ENCODE measurements around the gene ANP32E. TPM values are rescaled to one million over a fixed set of nuclear protein-coding genes. Genes with fewer than 3 reads are reported as not detected.

ANP32E gene
- polyA plus RNA-seq, 3 donors: 4.6 to 26.6 (median 20.4) TPM

- Mint-ChIP-seq H3K4me3 (no peak overlapping the region), H3K36me3 (peaks cover 33 to 38% of the 10 kb centered on the region in 2 donors), H3K27me3 (ENCODE audit: low read depth in 3 of 3) (peaks cover 17 to 24% (median 23%) of the 10 kb centered on the region in 3 donors), H3K9me3 (peaks cover 0 to 4% (median 0%) of the 10 kb centered on the region in 7 donors), H3K4me1 (peaks cover 20% of the 10 kb centered on the region), H3K27ac (peak overlapping the region in 2 of 7 donors; percentile 36 to 38)
- TF ChIP-seq CTCF (IDR thresholded peaks at IDR 0.05): no peak
- no peak overlapping the region for H3K9ac ChIP-seq (ENCODE audit: insufficient read depth, low read length, poor library complexity, severe bottlenecking)
- no peaks in the 10 kb centered on the region for H4K20me1 ChIP-seq (ENCODE audit: insufficient read depth, low read length)
- peaks cover 28 to 36% of the 10 kb centered on the region in 2 donors for H3K36me3 ChIP-seq (replicated peaks in 1 of 2; ENCODE audit: control insufficient read depth in 1 of 2, insufficient read depth in 2 of 2, low read length in 2 of 2)
- intact Hi-C loops (cut with micrococcal nuclease): loop anchor here in 1 of 2 donors (10.0 kb wide), 1 partner anchor 291 kb away; no protein-coding TSS in a partner anchor
- H3K4me2 ChIP-seq (replicated peaks; ENCODE audit: extremely low read depth, low read length, poor library complexity, severe bottlenecking): no peak overlapping the region
- no CpG with 5 or more reads among the region's 6 CpGs for WGBS (ENCODE audit: insufficient coverage)
- no peak overlapping the region for H3K27ac ChIP-seq (ENCODE audit: low read depth in 1 of 2, low read length in 2 of 2)
- H3K79me2 ChIP-seq (ENCODE audit: insufficient read depth, low read length): peaks cover 25% of the 10 kb centered on the region
- no peak overlapping the region for H2AFZ ChIP-seq (ENCODE audit: insufficient read depth, low read depth, low read length, poor library complexity, severe bottlenecking)
- no peak overlapping the region for H3K4me3 ChIP-seq (replicated peaks in 1 of 3; ENCODE audit: low read depth in 2 of 3, low read length in 3 of 3)
- peaks cover 14 to 20% of the 10 kb centered on the region in 2 donors for H3K27me3 ChIP-seq (ENCODE audit: control insufficient read depth in 2 of 2, insufficient read depth in 2 of 2, low read length in 2 of 2)
- DNase-seq: no peak
- no peaks in the 10 kb centered on the region for H3K9me3 ChIP-seq (replicated peaks in 1 of 2; ENCODE audit: control insufficient read depth in 1 of 2, insufficient read depth in 1 of 2, low read length in 2 of 2)
- H3K4me1 ChIP-seq (ENCODE audit: control insufficient read depth in 1 of 2, insufficient read depth in 2 of 2, low read length in 2 of 2): peaks cover 9 to 18% of the 10 kb centered on the region in 2 donors
Measured at GRCh38 chr1:150263549-150263948, 27.6 kb upstream of the ANP32E start.

- Histone ChIP-seq H3K27me3 (ENCODE audit: control insufficient read depth in 2 of 2, insufficient read depth in 2 of 2, low read length in 2 of 2) (peaks cover 23 to 29% of the 10 kb centered on the region in 2 donors), H3K79me2 (ENCODE audit: insufficient read depth, low read length) (peaks cover 16% of the 10 kb centered on the region), H4K20me1 (ENCODE audit: insufficient read depth, low read length) (no peaks in the 10 kb centered on the region), H3K4me1 (ENCODE audit: control insufficient read depth in 1 of 2, insufficient read depth in 2 of 2, low read length in 2 of 2) (peaks cover 5 to 9% of the 10 kb centered on the region in 2 donors), H3K36me3 (replicated peaks in 1 of 2; ENCODE audit: control insufficient read depth in 1 of 2, insufficient read depth in 2 of 2, low read length in 2 of 2) (peaks cover 28 to 34% of the 10 kb centered on the region in 2 donors), H3K9ac (ENCODE audit: insufficient read depth, low read length, poor library complexity, severe bottlenecking) (no peak overlapping the region), H3K9me3 (replicated peaks in 1 of 2; ENCODE audit: control insufficient read depth in 1 of 2, insufficient read depth in 1 of 2, low read length in 2 of 2) (no peaks in the 10 kb centered on the region), H3K27ac (ENCODE audit: low read depth in 1 of 2, low read length in 2 of 2) (no peak overlapping the region), H3K4me2 (replicated peaks; ENCODE audit: extremely low read depth, low read length, poor library complexity, severe bottlenecking) (no peak overlapping the region), H2AFZ (ENCODE audit: insufficient read depth, low read depth, low read length, poor library complexity, severe bottlenecking) (no peak overlapping the region), H3K4me3 (replicated peaks in 1 of 3; ENCODE audit: low read depth in 2 of 3, low read length in 3 of 3) (no peak overlapping the region)
- Mint-ChIP-seq H3K27ac (peak overlapping the region in 2 of 7 donors; percentile 42 to 46), H3K36me3 (peaks cover 33 to 37% of the 10 kb centered on the region in 2 donors), H3K4me3 (no peak overlapping the region), H3K9me3 (peaks cover 0 to 4% (median 0%) of the 10 kb centered on the region in 7 donors), H3K27me3 (ENCODE audit: low read depth in 3 of 3) (peaks cover 26 to 33% (median 32%) of the 10 kb centered on the region in 3 donors), H3K4me1 (peaks cover 13% of the 10 kb centered on the region)
- DNase-seq: no peak
- intact Hi-C loops (cut with micrococcal nuclease): loop anchor here in 1 of 2 donors (10.0 kb wide), 1 partner anchor 292 kb away; no protein-coding TSS in a partner anchor
- no peak for TF ChIP-seq CTCF (IDR thresholded peaks at IDR 0.05)
- 100% methylated on average over 1 of the region's 6 CpGs for WGBS (ENCODE audit: insufficient coverage)
Measured at GRCh38 chr1:150262388-150263320, 26.7 kb upstream of the ANP32E start.

Measured in CD14-positive monocyte (primary cell).